Parathyroid adenoma (tissue), 2 donors: ENCODE measurements around the gene SND1.

ENCODE experiments used
- H2AFZ ChIP-seq: fragments of 300-600 bp; sonication (generic); one replicate; pipeline ENCODE4 v1.7.0; 2017; ENCODE audit warnings: antibody characterized with exemption, mild to moderate bottlenecking
- H3K27ac ChIP-seq: fragments of 300-600 bp; sonication (generic); one replicate; pipeline ENCODE4 v1.7.0; 2017
- H3K27me3 ChIP-seq: fragments of 300-600 bp; sonication (generic); one replicate; pipeline ENCODE4 v1.7.0; 2017; ENCODE audit warnings: low read length; ENCODE audit not compliant: control insufficient read depth, insufficient read depth
- H3K36me3 ChIP-seq: fragments of 300-600 bp; sonication (generic); one replicate; pipeline ENCODE4 v1.7.0; 2017; ENCODE audit warnings: low read length; ENCODE audit not compliant: control insufficient read depth, insufficient read depth
- H3K4me1 ChIP-seq: fragments of 300-600 bp; sonication (generic); one replicate; pipeline ENCODE4 v1.7.0; 2017; ENCODE audit warnings: control low read depth
- H3K4me2 ChIP-seq: fragments of 300-600 bp; sonication (generic); one replicate; pipeline ENCODE4 v1.7.0; 2017; ENCODE audit warnings: low read length
- H3K4me3 ChIP-seq: fragments of 300-600 bp; sonication (generic); one replicate; pipeline ENCODE4 v1.7.0; 2017; ENCODE audit warnings: low read depth, low read length
- H3K79me2 ChIP-seq: fragments of 300-600 bp; sonication (generic); one replicate; pipeline ENCODE4 v1.7.0; 2017; ENCODE audit warnings: control low read depth
- H3K9ac ChIP-seq: fragments of 300-600 bp; sonication (generic); one replicate; pipeline ENCODE4 v1.7.0; 2017; ENCODE audit warnings: mild to moderate bottlenecking
- H3K9me3 ChIP-seq: fragments of 300-600 bp; sonication (generic); one replicate; pipeline ENCODE4 v1.7.0; 2017; ENCODE audit warnings: low read length; ENCODE audit not compliant: control insufficient read depth
- CTCF ChIP-seq: fragments of 300-600 bp; sonication (generic); IDR thresholded peaks from one replicate; pipeline ENCODE4 v1.7.0; 2017; ENCODE audit warnings: antibody characterized with exemption, mild to moderate bottlenecking
- donor health status: primary hyperparathyroidism.

SND1 gene

GRCh38 chr7:128121711-128122530 is 469.9 kb downstream of the SND1 start:
- Histone ChIP-seq H3K4me3 (no peak overlapping the region), H2AFZ (no peak overlapping the region), H3K4me2 (peak overlapping the region; percentile 3), H3K9ac (no peak overlapping the region), H3K79me2 (no peaks in the 10 kb centered on the region), H3K27me3 (no peaks in the 10 kb centered on the region), H3K9me3 (no peaks in the 10 kb centered on the region), H3K4me1 (no peaks in the 10 kb centered on the region), H3K36me3 (no peaks in the 10 kb centered on the region), H3K27ac (no peak overlapping the region)
- no peak for TF ChIP-seq CTCF

- Histone ChIP-seq H3K9me3 (no peaks in the 10 kb centered on the region), H3K27ac (no peak overlapping the region), H3K36me3 (no peaks in the 10 kb centered on the region), H3K79me2 (no peaks in the 10 kb centered on the region), H3K27me3 (no peaks in the 10 kb centered on the region), H2AFZ (no peak overlapping the region), H3K4me3 (no peak overlapping the region), H3K4me1 (no peaks in the 10 kb centered on the region), H3K9ac (no peak overlapping the region), H3K4me2 (no peak overlapping the region)
- no peak for TF ChIP-seq CTCF
Measured at GRCh38 chr7:128122576-128123290, 470.7 kb downstream of the SND1 start.

GRCh38 chr7:128123291-128124037 is 471.5 kb downstream of the SND1 start:
- H3K27me3 ChIP-seq: no peaks in the 10 kb centered on the region
- no peaks in the 10 kb centered on the region for H3K4me1 ChIP-seq
- no peak overlapping the region for H2AFZ ChIP-seq
- H3K27ac ChIP-seq: no peak overlapping the region
- no peaks in the 10 kb centered on the region for H3K9me3 ChIP-seq
- H3K79me2 ChIP-seq: no peaks in the 10 kb centered on the region
- no peaks in the 10 kb centered on the region for H3K36me3 ChIP-seq
- no peak overlapping the region for H3K9ac ChIP-seq
- H3K4me2 ChIP-seq: no peak overlapping the region
- no peak for TF ChIP-seq CTCF
- no peak overlapping the region for H3K4me3 ChIP-seq

GRCh38 chr7:128124786-128125185 is 472.8 kb downstream of the SND1 start:
- Histone ChIP-seq H3K79me2 (no peaks in the 10 kb centered on the region), H3K4me1 (no peaks in the 10 kb centered on the region), H3K27me3 (no peaks in the 10 kb centered on the region), H2AFZ (no peak overlapping the region), H3K4me3 (no peak overlapping the region), H3K4me2 (no peak overlapping the region), H3K9ac (no peak overlapping the region), H3K36me3 (no peaks in the 10 kb centered on the region), H3K27ac (no peak overlapping the region), H3K9me3 (no peaks in the 10 kb centered on the region)
- no peak for TF ChIP-seq CTCF
